Measurements from ENCODE around the gene TBC1D8.
"Not testable (repeated sequence)": the region's sequence is repeated elsewhere in the genome, so short reads cannot be mapped to it uniquely, and the experiment has no call there.

Gene TBC1D8

DNA sequence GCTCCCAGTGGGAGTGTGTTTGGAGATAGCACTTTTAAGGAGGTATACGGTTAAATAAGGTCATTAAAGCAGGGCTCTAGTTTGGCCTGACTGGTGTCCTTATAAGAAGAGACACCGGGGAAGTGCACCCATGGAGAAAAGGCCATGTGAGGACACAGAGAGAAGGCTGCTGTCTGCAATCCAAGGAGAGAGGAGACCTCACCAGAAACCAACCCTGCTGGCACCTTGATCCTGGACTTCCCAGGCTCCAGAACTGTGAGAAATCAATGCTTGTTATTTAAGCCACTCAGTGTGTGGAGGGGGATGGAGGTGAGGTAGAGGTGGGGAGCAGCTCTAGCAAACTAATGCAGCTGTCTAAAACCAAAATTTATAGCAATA, 87.1 kb downstream of the TBC1D8 start:
- peak; percentile 16 for DNase-seq (ENCODE audit: low spot score)

DNA sequence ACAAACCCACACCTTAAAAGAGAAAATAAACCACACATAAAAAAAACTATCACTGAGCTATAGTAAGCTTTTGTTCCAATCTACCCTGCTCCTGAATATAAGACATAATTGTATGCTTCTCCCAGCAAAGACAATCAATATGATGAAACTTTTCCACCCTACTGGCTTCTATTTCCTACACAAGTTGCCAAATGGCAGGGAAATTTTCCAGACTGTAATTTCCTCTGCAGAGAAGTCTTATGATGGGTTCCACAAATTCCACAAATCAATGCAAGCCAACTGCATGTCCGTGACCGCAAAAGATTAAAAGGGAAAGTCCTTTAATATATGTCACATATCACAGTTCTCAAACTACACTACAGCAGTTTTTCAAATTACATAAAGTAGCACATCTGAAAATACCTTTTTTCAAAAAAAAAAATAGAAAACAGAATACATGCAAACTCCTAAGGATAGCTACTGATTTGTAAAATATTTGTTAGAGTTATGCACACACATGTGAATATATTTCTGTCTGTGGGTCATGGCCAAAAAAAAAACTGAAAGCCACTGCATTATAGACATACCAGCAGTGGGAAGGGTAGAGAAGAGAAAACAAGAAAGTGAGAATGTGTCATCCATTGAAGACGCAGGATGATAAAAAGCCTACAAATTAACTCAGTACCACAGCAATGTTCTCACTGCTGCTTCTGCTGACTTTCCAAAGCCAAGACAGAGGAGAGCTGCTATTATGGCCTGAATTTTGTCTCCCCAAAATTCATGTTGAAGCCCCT, 87.6 kb downstream of the TBC1D8 start:
- DNase-seq (ENCODE audit: low spot score), result peak; percentile 74

- no peak for DNase-seq (ENCODE audit: low spot score)
These were observed 92.8 kb downstream of the TBC1D8 start for GRCh38 chr2:101058386-101058785.

- no peak for DNase-seq (ENCODE audit: low spot score)
These were observed 93.9 kb downstream of the TBC1D8 start for GRCh38 chr2:101057051-101057933.

DNA sequence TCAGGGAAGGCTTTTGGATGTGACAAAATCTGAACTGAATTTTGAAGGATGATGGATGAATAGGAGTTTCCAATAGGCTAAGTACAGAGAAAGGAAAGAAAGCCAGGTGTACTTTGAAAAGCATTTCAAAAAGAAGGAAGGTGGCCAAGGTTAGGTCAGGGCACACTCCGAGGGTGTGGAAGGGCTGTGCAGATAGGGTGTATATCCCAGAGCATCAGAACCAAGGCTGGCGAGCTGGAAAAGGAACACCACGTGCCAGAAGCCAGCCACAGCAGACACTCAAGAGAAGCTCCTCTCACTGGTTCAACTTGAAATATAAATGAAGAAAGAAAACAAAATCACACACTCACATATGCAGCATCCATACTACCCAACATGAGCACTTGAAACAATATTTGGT, 98.1 kb downstream of the TBC1D8 start:
- no peak for DNase-seq (ENCODE audit: low spot score)

DNA sequence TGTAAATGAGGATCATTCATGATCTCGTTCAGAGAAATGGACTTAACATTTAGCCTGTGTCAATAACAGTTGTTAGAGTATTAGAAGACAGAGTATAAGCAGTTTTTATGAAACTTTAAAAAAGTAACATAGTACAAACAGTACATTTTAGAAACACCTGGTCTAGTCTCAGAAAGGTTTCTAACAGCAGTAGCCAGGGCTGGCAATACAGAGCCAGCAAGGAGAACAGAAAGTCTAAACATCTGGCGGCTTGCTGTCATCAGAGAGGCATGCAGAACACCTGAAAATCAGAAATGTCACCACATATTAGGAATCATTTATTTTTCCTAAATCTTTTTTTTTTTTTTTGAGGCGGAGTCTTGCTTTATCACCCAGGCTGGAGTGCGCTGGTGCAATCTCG, 99.0 kb downstream of the TBC1D8 start:
- no peak for DNase-seq (ENCODE audit: low spot score)

GRCh38 chr2:101050886-101051285, 100.3 kb downstream of the TBC1D8 start:
- DNase-seq (ENCODE audit: low spot score), result not testable (repeated sequence)

- no peak for DNase-seq (ENCODE audit: low spot score)
These were observed 102.4 kb downstream of the TBC1D8 start for GRCh38 chr2:101048756-101049155.

GRCh38 chr2:101047774-101048173, 103.4 kb downstream of the TBC1D8 start:
- no peak for DNase-seq (ENCODE audit: low spot score)

DNA sequence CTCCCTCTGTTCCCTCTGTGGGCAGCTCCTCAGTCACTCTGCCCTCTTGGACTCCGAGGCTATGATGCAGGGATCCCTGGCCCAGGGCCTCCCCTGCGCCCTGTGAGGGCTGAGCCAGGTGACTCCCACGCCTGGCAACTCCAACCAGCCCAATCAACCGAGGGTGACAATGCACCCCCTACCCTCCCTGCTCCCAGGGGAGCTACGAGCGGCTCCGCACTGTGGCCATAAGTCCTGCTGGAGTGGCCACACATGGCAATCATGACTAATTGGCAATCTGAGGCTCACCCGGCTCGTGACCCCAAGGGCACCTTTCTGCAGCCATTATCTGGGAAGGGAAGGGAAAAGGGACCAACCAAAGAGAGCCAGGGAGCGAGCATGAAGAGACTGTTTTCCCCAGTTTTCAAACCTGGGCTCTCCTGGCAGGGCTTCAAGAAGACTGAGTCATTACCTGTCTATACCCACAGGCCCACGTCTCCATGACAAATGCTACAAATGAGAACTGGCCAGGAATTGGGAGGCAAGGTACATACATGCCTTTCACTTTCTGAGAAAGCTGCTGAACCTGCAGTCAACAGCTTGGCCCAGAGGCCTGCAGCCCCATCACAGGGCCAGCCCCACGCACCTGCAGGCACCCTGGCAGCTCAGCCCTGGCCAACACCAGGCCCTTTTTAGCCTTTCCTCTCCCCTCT, 104.0 kb downstream of the TBC1D8 start:
- no peak for DNase-seq (ENCODE audit: low spot score)

DNA sequence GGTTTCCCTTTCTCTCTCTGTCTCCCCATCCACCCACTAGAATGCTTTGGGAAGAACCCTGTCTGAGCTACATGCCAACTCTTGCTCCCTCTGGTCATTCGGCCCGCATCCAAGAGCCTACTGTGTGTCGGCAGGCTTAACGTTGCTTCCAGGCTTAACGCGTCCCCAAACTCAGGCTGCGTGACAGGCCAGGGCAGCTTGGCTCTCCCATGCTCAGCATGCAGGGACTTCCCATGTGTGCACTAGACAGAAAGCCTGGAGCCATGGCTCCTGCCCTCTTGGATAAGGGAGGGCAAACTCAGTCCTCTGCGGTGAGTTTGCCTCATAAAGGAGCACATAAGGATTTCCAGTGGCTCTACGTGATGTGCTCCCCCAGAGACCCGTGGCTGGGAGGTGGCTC, 105.9 kb downstream of the TBC1D8 start:
- no peak for DNase-seq (ENCODE audit: low spot score)

GRCh38 chr2:101041413-101041812, 109.8 kb downstream of the TBC1D8 start:
- DNase-seq (ENCODE audit: low spot score), result no peak

DNA sequence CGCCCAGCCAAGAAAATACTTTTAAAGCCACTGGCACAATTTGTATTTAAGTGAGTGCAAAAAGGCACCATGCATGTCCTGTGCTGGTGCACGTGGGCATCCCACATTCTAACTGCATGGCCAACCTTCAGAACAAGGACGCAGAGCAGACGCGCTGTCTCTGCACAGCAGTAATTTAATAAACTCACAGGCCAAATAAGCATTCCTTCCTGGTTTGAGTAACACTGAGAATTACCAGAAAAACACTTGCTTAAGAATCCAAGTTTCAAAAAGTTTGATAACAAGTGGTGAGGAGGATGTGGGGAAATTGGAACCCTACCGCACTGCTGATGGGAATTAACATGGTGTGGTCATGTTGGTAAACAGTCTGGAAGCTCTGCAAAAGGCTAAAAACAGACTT, 110.4 kb downstream of the TBC1D8 start:
- no peak for DNase-seq (ENCODE audit: low spot score)

DNA sequence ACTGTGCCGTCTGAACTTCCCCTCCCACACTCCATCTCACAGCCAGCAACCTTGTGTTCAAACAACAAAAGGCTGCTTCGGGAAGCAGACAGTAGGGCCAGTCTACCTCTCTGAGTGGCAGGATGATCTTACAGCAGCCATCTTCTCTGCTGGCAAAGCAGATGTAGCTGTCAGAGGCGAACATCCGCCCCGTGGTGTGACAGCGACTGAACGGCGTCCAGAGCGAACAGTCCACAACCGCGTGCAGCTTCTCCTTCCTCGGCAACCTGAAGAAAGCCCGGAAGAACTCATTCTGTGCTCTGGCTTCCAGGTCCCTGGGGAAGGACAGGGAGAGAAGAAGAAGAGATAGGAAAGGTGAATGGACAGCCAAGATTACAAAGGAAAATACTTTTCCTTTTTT, 111.1 kb downstream of the TBC1D8 start:
- no peak for DNase-seq (ENCODE audit: low spot score)

GRCh38 chr2:101038455-101039255, 112.5 kb downstream of the TBC1D8 start:
- DNase-seq (ENCODE audit: low spot score), result peak; percentile 50

- no peak for DNase-seq (ENCODE audit: low spot score)
These were observed 113.9 kb downstream of the TBC1D8 start for GRCh38 chr2:101037161-101037755.

DNA sequence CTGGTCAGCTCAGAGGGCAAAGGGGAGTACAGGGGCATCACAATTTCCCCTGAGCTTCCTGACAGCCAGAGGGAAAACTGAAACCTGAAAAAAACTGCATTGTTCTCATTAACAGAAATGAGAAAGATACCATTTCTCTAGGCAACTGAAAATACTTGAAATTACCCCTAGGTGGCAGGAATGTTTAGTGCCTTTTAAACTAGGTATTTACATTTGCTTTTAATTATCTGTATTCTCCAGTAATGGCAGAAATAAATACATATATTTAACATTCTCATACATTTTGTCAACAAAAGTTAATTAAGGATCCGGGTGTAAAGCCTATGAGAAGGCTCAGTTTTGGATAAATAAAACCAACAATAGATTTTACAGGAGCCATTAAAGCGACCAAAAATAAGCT, 114.6 kb downstream of the TBC1D8 start:
- DNase-seq (ENCODE audit: low spot score), result peak; percentile 42

DNA sequence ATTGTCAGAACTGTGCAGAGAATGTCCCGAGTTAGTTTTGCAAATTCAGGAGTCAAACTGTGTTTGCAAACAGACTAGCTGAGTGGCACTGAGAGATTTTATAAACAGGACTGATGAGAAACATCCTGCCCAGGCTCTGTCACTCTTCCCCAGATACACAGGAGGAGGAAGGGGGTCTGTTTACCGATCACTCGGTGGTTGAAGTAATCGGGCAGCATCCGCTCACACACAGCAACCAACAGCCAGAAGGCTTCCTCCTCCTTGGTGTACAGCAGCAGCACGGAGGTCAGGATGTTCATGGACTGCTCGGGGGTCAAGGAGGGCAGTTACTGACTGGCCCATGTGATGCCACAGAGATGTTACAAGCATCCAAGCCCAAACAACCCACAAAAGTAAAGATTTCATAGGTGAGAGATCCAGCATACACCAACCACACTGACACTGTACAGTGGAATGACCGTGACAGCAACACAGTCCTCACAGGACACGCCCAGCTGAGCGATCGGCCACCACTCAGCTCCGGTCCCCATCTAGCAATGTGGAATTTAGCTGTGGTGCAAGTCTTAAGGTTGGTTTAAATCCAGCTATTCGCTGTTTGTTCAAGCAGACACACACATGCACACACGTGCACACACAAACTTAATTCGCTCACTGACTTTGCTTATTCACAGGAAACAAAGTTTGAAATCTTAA, 119.0 kb downstream of the TBC1D8 start:
- no peak for DNase-seq (ENCODE audit: low spot score)

- no peak for DNase-seq (ENCODE audit: low spot score)
These were observed 120.2 kb downstream of the TBC1D8 start for GRCh38 chr2:101030866-101031554.

GRCh38 chr2:101027852-101028251, 123.3 kb downstream of the TBC1D8 start:
- no peak for DNase-seq (ENCODE audit: low spot score)

Data from SW480 (cell line).